DND-41 (cell line): ENCODE data around the gene ZNF30.

Experiments used
- CTCF ChIP-seq: IDR thresholded peaks from 2 replicates; pipeline ENCODE4 v1.5.1; 2012; ENCODE audit warnings: borderline replicate concordance, low read length, moderate library complexity, mild to moderate bottlenecking; ENCODE audit not compliant: poor library complexity, severe bottlenecking; ENCODE audit errors: extremely low read depth
- EZH2 ChIP-seq: IDR thresholded peaks from 3 replicates; pipeline ENCODE4 v1.6.1; 2012; ENCODE audit warnings: borderline replicate concordance, low read depth, mild to moderate bottlenecking, moderate library complexity, low read length, inconsistent platforms; ENCODE audit not compliant: severe bottlenecking

GRCh38 chr19:34975056-34975455 lies 48.4 kb downstream of the ZNF30 start:
- TF ChIP-seq CTCF (no peak), EZH2 (no peak)
